Gastrocnemius medialis (tissue), 4 donors: Measurements from ENCODE around the gene NPRL2. TPM values are rescaled to one million over a fixed set of nuclear protein-coding genes. Genes with fewer than 3 reads are reported as not detected.

Source experiments
- ATAC-seq, 2 donors: fragments of 150-250 bp; one replicate each; pipeline ENCODE4 v1.9.1; 2016
- DNase-seq, 2 donors: peaks; one replicate each; pipeline ENCODE4 v3.0.0-alpha.2; 2019
- H3K27ac ChIP-seq, 4 donors: fragments of 200-600 bp; sonication (generic); 1 replicate in 1 of 4; 2 replicates in 3 of 4; pipeline ENCODE4 v1.5.1; 2016 to 2018; ENCODE audit warnings: mild to moderate bottlenecking in 2 of 4, moderate library complexity in 1 of 4
- H3K27me3 ChIP-seq, 3 donors: fragments of 200-600 bp; sonication (generic) in 2 of 3; 1 replicate in 1 of 3; 2 replicates in 2 of 3; pipeline versions ENCODE4 v1.5.1 to v1.6.0; 2016 to 2019; ENCODE audit warnings: mild to moderate bottlenecking in 1 of 3, moderate library complexity in 1 of 3
- H3K36me3 ChIP-seq, 2 donors: fragments of 200-600 bp; sonication (generic) in 1 of 2; one replicate each; pipeline ENCODE4 v1.5.1; 2017 to 2018
- H3K4me1 ChIP-seq, 2 donors: fragments of 200-600 bp; sonication (generic) in 1 of 2; one replicate each; pipeline ENCODE4 v1.5.1; 2016 to 2017; ENCODE audit warnings: mild to moderate bottlenecking in 2 of 2
- H3K4me3 ChIP-seq, 4 donors: fragments of 200-600 bp; sonication (generic) in 3 of 4; 1 replicate in 1 of 4; 2 replicates in 3 of 4; pipeline ENCODE4 v1.5.1; 2016 to 2019; ENCODE audit warnings: mild to moderate bottlenecking in 2 of 4
- H3K9me3 ChIP-seq, 3 donors: fragments of 200-600 bp; sonication (generic) in 2 of 3; 1 replicate in 1 of 3; 2 replicates in 2 of 3; pipeline ENCODE4 v1.5.1; 2016 to 2019
- CTCF ChIP-seq, 5 experiments: fragments of 450-650 bp in 3 of 5; fragments of 200-600 bp in 2 of 5; sonication (generic) in 2 of 5; IDR thresholded peaks in 4 of 5; conservative IDR thresholded peaks in 1 of 5; 1 replicate in 4 of 5; 2 replicates in 1 of 5; pipeline ENCODE4 v1.5.1; 2016 to 2019; ENCODE audit warnings: antibody characterized with exemption in 5 of 5, mild to moderate bottlenecking in 3 of 5, moderate library complexity in 3 of 5
- POLR2A ChIP-seq, 2 donors: fragments of 450-650 bp; IDR thresholded peaks; one replicate each; pipeline ENCODE4 v1.6.1; 2017; ENCODE audit warnings: antibody characterized with exemption in 2 of 2, mild to moderate bottlenecking in 2 of 2, moderate library complexity in 2 of 2
- in situ Hi-C, 4 donors: fragments of 200-750 bp; cut with MboI; loops; one replicate each; pipeline versions ENCODE4 v1.15.0 to v1.8.0; 2017; ENCODE audit warnings: low sequenced_read_pairs in 4 of 4
- intact Hi-C: fragments of 100-400 bp; cut with DNase I; formaldehyde crosslinking; loops from one replicate; pipeline ENCODE4 v1.15.1; 2023; ENCODE audit warnings: low total_unique reads
- total RNA-seq, 4 donors: library from RNA; depleted of rRNA; stranded (reverse); fragments of >200 nt; gene quantifications; one replicate each; pipeline versions ENCODE4 v1.1.0 to v1.2.3, GENCODE V29; 2016

Gene NPRL2
- total RNA-seq, 4 donors from 2014 or later, result 14.1 to 26.2 (median 23.1) TPM

GRCh38 chr3:50318615-50319014 lies 32.0 kb downstream of the NPRL2 start:
- Histone ChIP-seq H3K4me3 (peak overlapping the region in 3 of 4 donors; percentile 8 to 80 (median 72)), H3K27ac (peak overlapping the region in 3 of 4 donors; percentile 5 to 93 (median 45)), H3K36me3 (peaks cover 0 to 23% of the 10 kb centered on the region in 2 donors), H3K4me1 (peaks cover 56 to 59% of the 10 kb centered on the region in 2 donors), H3K9me3 (no peaks in the 10 kb centered on the region), H3K27me3 (no peaks in the 10 kb centered on the region)
- no peak for TF ChIP-seq POLR2A (IDR thresholded peaks at IDR 0.05)
- no peak for TF ChIP-seq CTCF (IDR thresholded peaks at IDR 0.05 in 4 of 5, conservative IDR thresholded peaks at IDR 0.05 in 1 of 5)
- ATAC-seq, result no peak
- in situ Hi-C loops, result no loop called here
- no peak for DNase-seq
- intact Hi-C loops, result no loop called here

- no peak for TF ChIP-seq POLR2A (IDR thresholded peaks at IDR 0.05)
- no peak for TF ChIP-seq CTCF (IDR thresholded peaks at IDR 0.05 in 4 of 5, conservative IDR thresholded peaks at IDR 0.05 in 1 of 5)
These were observed 32.4 kb downstream of the NPRL2 start for GRCh38 chr3:50318163-50318562.

GRCh38 chr3:50317300-50317699 lies 33.3 kb downstream of the NPRL2 start:
- no peak for ATAC-seq
- TF ChIP-seq CTCF (IDR thresholded peaks at IDR 0.05 in 4 of 5, conservative IDR thresholded peaks at IDR 0.05 in 1 of 5) (no peak), POLR2A (IDR thresholded peaks at IDR 0.05) (no peak)
- Histone ChIP-seq H3K27me3 (no peaks in the 10 kb centered on the region), H3K36me3 (peaks cover 0 to 23% of the 10 kb centered on the region in 2 donors), H3K9me3 (no peaks in the 10 kb centered on the region), H3K4me3 (no peak overlapping the region), H3K4me1 (peaks cover 56 to 58% of the 10 kb centered on the region in 2 donors), H3K27ac (peak overlapping the region in 3 of 4 donors; percentile 7 to 93 (median 35))
- DNase-seq, result no peak
- in situ Hi-C loops (no loop called here), intact Hi-C loops (no loop called here)

More at GRCh38 chr3:50318163-50318562, 32.4 kb downstream of the NPRL2 start:
- Histone ChIP-seq H3K4me1 (peaks cover 56 to 59% of the 10 kb centered on the region in 2 donors), H3K27me3 (no peaks in the 10 kb centered on the region), H3K9me3 (no peaks in the 10 kb centered on the region), H3K4me3 (peak overlapping the region in 2 of 4 donors; percentile 24 to 80), H3K36me3 (peaks cover 0 to 23% of the 10 kb centered on the region in 2 donors), H3K27ac (peak overlapping the region in 2 of 4 donors; percentile 7 to 93)
- in situ Hi-C loops (no loop called here), intact Hi-C loops (no loop called here)
- ATAC-seq (no peak), DNase-seq (no peak)

GRCh38 chr3:50316657-50317242 lies 33.8 kb downstream of the NPRL2 start:
- DNase-seq (no peak), ATAC-seq (no peak)
- Histone ChIP-seq H3K27ac (peak overlapping the region in 3 of 4 donors; percentile 7 to 93 (median 35)), H3K27me3 (no peaks in the 10 kb centered on the region), H3K9me3 (no peaks in the 10 kb centered on the region), H3K36me3 (peaks cover 0 to 23% of the 10 kb centered on the region in 2 donors), H3K4me1 (peaks cover 51 to 53% of the 10 kb centered on the region in 2 donors), H3K4me3 (no peak overlapping the region)
- intact Hi-C loops, result no loop called here
- no peak for TF ChIP-seq CTCF (IDR thresholded peaks at IDR 0.05 in 4 of 5, conservative IDR thresholded peaks at IDR 0.05 in 1 of 5)
- TF ChIP-seq POLR2A (IDR thresholded peaks at IDR 0.05), result no peak
- in situ Hi-C loops, result no loop called here
